ENCODE measurements around the gene HS6ST3. TPM values are rescaled to one million over a fixed set of nuclear protein-coding genes. Genes with fewer than 3 reads are reported as not detected.
"Not testable (repeated sequence)": the region's sequence is repeated elsewhere in the genome, so short reads cannot be mapped to it uniquely, and the experiment has no call there.

The HS6ST3 gene
- total and polyA plus RNA-seq, 2 experiments from 2014 or later: 2.2 to 2.7 TPM

DNA sequence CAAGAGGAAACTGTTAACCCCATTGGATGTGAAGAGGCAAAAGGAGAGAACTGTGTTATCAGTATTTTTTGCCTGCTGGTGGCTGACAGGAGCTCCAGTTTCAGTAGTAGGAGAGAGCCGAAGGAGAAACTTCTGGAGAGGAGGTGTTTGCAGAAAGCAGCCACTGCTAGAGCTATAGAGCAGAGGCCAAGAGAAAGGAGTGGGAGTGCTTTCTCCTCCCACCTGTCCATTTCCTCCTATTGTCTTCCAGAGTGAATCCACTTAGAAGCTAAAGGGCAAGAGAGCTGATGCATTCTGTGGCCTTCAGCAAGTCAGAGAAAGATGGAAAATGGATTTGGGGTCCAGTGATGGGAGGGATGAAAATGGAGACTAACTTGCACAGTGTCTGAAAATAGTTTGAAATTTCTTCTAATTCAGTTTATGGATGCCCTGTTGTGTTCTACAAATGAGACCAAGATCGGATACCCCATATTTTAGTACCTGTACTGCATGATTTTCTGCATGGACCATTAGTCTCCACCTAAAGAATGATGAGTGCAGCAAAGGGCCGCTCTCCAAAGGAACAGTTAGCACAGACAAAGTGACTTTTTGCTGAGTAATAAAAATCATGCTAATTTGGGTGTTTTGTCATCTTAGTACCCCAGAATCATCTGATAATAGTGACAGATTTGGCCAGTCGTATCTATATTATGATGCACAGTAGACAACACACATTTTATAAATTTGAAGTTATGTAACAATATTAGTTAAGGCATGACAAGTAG, 10.7 kb downstream of the HS6ST3 start:
- no peak overlapping the region for H2AFZ ChIP-seq
- no peaks in the 10 kb centered on the region for H3K36me3 ChIP-seq (replicated peaks; ENCODE audit: insufficient read depth, low read depth)
- H3K9me2 ChIP-seq (replicated peaks; ENCODE audit: insufficient read depth): no peaks in the 10 kb centered on the region
- H3K4me2 ChIP-seq: no peak overlapping the region
- no peak overlapping the region for H3K4me3 ChIP-seq
- DNase-seq (ENCODE audit: low spot score): no peak
- TF ChIP-seq CTCF (IDR thresholded peaks at IDR 0.05; ENCODE audit: poor library complexity) (no peak), EZH2 (IDR thresholded peaks at IDR 0.05; ENCODE audit: borderline replicate concordance) (no peak), EZH2phosphoT487 (IDR thresholded peaks at IDR 0.05; ENCODE audit: low read depth, severe bottlenecking, unreplicated experiment) (no peak)
- no peak overlapping the region for H3K27ac ChIP-seq
- 80% methylated on average over 4 of the region's 4 CpGs for WGBS (ENCODE audit: low lambda C conversion rate, missing lambda C conversion rate)
- peaks cover 12% of the 10 kb centered on the region for H3K27me3 ChIP-seq
- H3K9me3 ChIP-seq (ENCODE audit: low read depth): no peaks in the 10 kb centered on the region
- no peaks in the 10 kb centered on the region for H4K20me1 ChIP-seq (ENCODE audit: insufficient read depth, poor library complexity, severe bottlenecking)
- no peaks in the 10 kb centered on the region for H3K4me1 ChIP-seq (ENCODE audit: insufficient read depth)
- no peaks in the 10 kb centered on the region for H3K79me2 ChIP-seq

- no peaks in the 10 kb centered on the region for H4K20me1 ChIP-seq (ENCODE audit: insufficient read depth, poor library complexity, severe bottlenecking)
- no peak for DNase-seq (ENCODE audit: low spot score)
- H2AFZ ChIP-seq: no peak overlapping the region
- H3K9me3 ChIP-seq (ENCODE audit: low read depth): no peaks in the 10 kb centered on the region
- H3K9me2 ChIP-seq (replicated peaks; ENCODE audit: insufficient read depth): no peaks in the 10 kb centered on the region
- 31% methylated on average over 2 of the region's 2 CpGs for WGBS (ENCODE audit: low lambda C conversion rate, missing lambda C conversion rate)
- no peaks in the 10 kb centered on the region for H3K4me1 ChIP-seq (ENCODE audit: insufficient read depth)
- no peaks in the 10 kb centered on the region for H3K79me2 ChIP-seq
- peaks cover 5% of the 10 kb centered on the region for H3K27me3 ChIP-seq
- no peak overlapping the region for H3K4me3 ChIP-seq
- no peak overlapping the region for H3K27ac ChIP-seq
- TF ChIP-seq EZH2 (IDR thresholded peaks at IDR 0.05; ENCODE audit: borderline replicate concordance) (no peak), EZH2phosphoT487 (IDR thresholded peaks at IDR 0.05; ENCODE audit: low read depth, severe bottlenecking, unreplicated experiment) (no peak), CTCF (IDR thresholded peaks at IDR 0.05; ENCODE audit: poor library complexity) (no peak)
- no peak overlapping the region for H3K4me2 ChIP-seq
- no peaks in the 10 kb centered on the region for H3K36me3 ChIP-seq (replicated peaks; ENCODE audit: insufficient read depth, low read depth)
These were observed 14.6 kb downstream of the HS6ST3 start for GRCh38 chr13:96104516-96104915.

DNA sequence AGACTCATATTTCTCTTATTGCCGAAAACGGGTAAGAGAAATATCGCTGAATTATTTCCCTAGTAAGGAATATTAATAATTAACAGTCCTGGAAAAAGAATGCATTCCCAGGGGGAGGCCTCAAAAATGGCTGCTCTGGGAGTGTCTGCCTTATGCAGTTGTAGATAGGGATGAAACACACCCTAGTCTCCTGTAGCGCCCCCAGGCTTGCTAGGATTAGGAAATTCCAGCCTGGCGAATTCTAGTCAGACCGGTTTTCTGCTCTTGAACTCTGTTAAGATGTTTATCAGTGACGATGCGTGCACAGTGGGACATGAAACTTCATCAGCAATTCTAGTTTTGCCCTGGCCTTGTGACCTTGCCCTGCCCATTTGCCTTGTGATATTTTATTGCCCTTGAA, 18.2 kb downstream of the HS6ST3 start:
- H2AFZ ChIP-seq; H3K79me2 ChIP-seq; H4K20me1 ChIP-seq (ENCODE audit: insufficient read depth, poor library complexity, severe bottlenecking); H3K4me2 ChIP-seq; H3K9me2 ChIP-seq (replicated peaks; ENCODE audit: insufficient read depth); H3K9me3 ChIP-seq (ENCODE audit: low read depth); H3K4me3 ChIP-seq; H3K27me3 ChIP-seq; H3K4me1 ChIP-seq (ENCODE audit: insufficient read depth); H3K27ac ChIP-seq; DNase-seq (ENCODE audit: low spot score); H3K36me3 ChIP-seq (replicated peaks; ENCODE audit: insufficient read depth, low read depth): not testable (repeated sequence)
- WGBS (ENCODE audit: low lambda C conversion rate, missing lambda C conversion rate): 86% methylated on average over 8 of the region's 8 CpGs

GRCh38 chr13:96109125-96109524, 19.2 kb downstream of the HS6ST3 start:
- Histone ChIP-seq H2AFZ (no peak overlapping the region), H3K36me3 (replicated peaks; ENCODE audit: insufficient read depth, low read depth) (no peaks in the 10 kb centered on the region), H3K27me3 (no peaks in the 10 kb centered on the region), H3K79me2 (no peaks in the 10 kb centered on the region), H3K4me3 (no peak overlapping the region), H3K4me1 (ENCODE audit: insufficient read depth) (no peaks in the 10 kb centered on the region), H3K9me3 (ENCODE audit: low read depth) (no peaks in the 10 kb centered on the region), H4K20me1 (ENCODE audit: insufficient read depth, poor library complexity, severe bottlenecking) (no peaks in the 10 kb centered on the region), H3K4me2 (no peak overlapping the region), H3K9me2 (replicated peaks; ENCODE audit: insufficient read depth) (no peaks in the 10 kb centered on the region), H3K27ac (no peak overlapping the region)
- no peak for TF ChIP-seq CTCF (IDR thresholded peaks at IDR 0.05; ENCODE audit: poor library complexity)
- TF ChIP-seq EZH2phosphoT487 (IDR thresholded peaks at IDR 0.05; ENCODE audit: low read depth, severe bottlenecking, unreplicated experiment): no peak
- no peak for TF ChIP-seq EZH2 (IDR thresholded peaks at IDR 0.05; ENCODE audit: borderline replicate concordance)
- WGBS (ENCODE audit: low lambda C conversion rate, missing lambda C conversion rate): 92% methylated on average over 4 of the region's 4 CpGs
- no peak for DNase-seq (ENCODE audit: low spot score)

Data from hepatocyte (in vitro differentiated cells).